DND-41 (cell line): ENCODE data around the gene APBB2.

Experiments used
- ATAC-seq: fragments of 200-7000 bp; cut with Tn5 transposase; 3 replicates; pipeline ENCODE4 v1.9.1; 2021; ENCODE audit warnings: low read depth; ENCODE audit not compliant: insufficient read depth
- DNase-seq: peaks from one replicate; pipeline ENCODE4 v3.0.0-alpha.2; 2020
- H2AFZ ChIP-seq: 2 replicates; pipeline ENCODE4 v1.6.0; 2012; ENCODE audit warnings: low read depth, low read length
- H3K27ac ChIP-seq: 2 replicates; pipeline ENCODE4 v1.5.1; 2012; ENCODE audit warnings: low read length, inconsistent platforms
- H3K27me3 ChIP-seq: fragments of 200-600 bp; sonication (generic); 2 replicates; pipeline ENCODE4 v1.6.0; 2012; ENCODE audit warnings: low read length, mild to moderate bottlenecking, inconsistent platforms; ENCODE audit not compliant: insufficient read depth, poor library complexity
- H3K36me3 ChIP-seq: 2 replicates; pipeline ENCODE4 v1.5.1; 2012; ENCODE audit warnings: low read length, inconsistent platforms; ENCODE audit not compliant: insufficient read depth
- H3K4me1 ChIP-seq: 2 replicates; pipeline ENCODE4 v1.5.1; 2012; ENCODE audit warnings: mild to moderate bottlenecking, low read length; ENCODE audit not compliant: insufficient read depth
- H3K4me2 ChIP-seq: 2 replicates; pipeline ENCODE4 v1.6.0; 2012; ENCODE audit warnings: mild to moderate bottlenecking, moderate library complexity, low read length, inconsistent platforms; ENCODE audit not compliant: insufficient read depth
- H3K4me3 ChIP-seq, 2 experiments: fragments of 200-600 bp in 1 of 2; shearing (Covaris generic) in 1 of 2; 2 replicates each; pipeline ENCODE4 v1.5.1; 2012 to 2016; ENCODE audit warnings: inconsistent platforms in 2 of 2, low read length in 2 of 2, mild to moderate bottlenecking in 2 of 2, low read depth in 1 of 2, moderate library complexity in 1 of 2
- H3K79me2 ChIP-seq: 2 replicates; pipeline ENCODE4 v1.6.0; 2012; ENCODE audit warnings: low read length, inconsistent platforms; ENCODE audit not compliant: insufficient read depth
- H3K9ac ChIP-seq: 2 replicates; pipeline ENCODE4 v1.6.0; 2012; ENCODE audit warnings: low read depth, mild to moderate bottlenecking, inconsistent platforms, low read length, moderate library complexity
- H3K9me3 ChIP-seq: 2 replicates; pipeline ENCODE4 v1.5.1; 2012; ENCODE audit warnings: low read length, moderate library complexity, mild to moderate bottlenecking, inconsistent platforms; ENCODE audit not compliant: insufficient read depth, severe bottlenecking
- H4K20me1 ChIP-seq: 2 replicates; pipeline ENCODE4 v1.6.0; 2012; ENCODE audit warnings: low read length; ENCODE audit not compliant: insufficient read depth
- EZH2 ChIP-seq: IDR thresholded peaks from 3 replicates; pipeline ENCODE4 v1.6.1; 2012; ENCODE audit warnings: borderline replicate concordance, low read depth, mild to moderate bottlenecking, moderate library complexity, low read length, inconsistent platforms; ENCODE audit not compliant: severe bottlenecking
- TF ChIP-seq, protein P1 (sequence below): IDR thresholded peaks from 2 replicates; pipeline ENCODE4 v1.5.1; 2012; ENCODE audit warnings: borderline replicate concordance, low read length, moderate library complexity, mild to moderate bottlenecking; ENCODE audit not compliant: poor library complexity, severe bottlenecking; ENCODE audit errors: extremely low read depth

Gene APBB2

DNA sequence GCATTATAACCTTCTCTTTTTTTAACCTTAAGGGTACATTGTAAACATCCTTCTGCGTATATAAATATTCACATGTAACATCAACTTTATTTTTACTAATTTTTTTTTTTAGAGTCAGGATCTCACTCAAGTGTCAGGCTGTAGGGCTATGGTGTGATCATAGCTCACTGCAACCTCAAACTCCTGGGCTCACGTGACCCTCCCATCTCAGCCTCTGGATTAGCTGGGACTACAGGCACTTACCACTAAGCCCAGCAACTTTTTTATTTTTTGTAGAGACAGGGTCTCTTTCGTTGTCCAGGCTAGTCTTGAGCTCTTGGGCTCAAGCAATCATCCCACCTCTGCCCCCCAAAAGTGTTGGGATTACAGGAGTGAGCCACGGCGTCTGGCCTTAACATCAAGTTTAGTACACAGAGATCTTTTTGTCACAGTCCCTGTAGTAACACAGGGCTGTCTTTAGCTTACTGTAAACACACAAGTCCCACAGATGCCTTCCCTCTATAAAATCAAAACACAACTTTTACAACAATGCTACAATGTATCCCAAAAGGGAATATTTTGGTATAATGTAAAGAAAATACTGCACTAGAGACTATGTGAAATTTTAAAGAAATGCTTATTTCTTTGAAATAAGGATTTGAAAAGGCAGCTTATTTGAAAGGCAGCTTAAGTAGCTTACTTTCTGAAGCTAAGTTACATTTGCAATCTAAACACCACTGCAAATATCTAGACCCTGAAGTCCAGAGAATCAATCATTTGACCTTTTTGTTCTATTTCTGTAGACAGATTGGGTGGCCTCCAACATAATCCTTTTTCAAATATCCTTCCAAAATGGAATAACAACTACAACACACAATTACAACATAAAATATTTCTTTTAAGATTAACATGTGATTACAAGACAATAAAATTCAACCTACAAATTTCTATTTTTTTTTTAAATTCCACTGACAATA lies 116.0 kb downstream of the APBB2 start:
- H3K36me3 ChIP-seq, result no peaks in the 10 kb centered on the region
- H3K4me1 ChIP-seq, result no peaks in the 10 kb centered on the region
- H3K9me3 ChIP-seq, result no peaks in the 10 kb centered on the region
- no peaks in the 10 kb centered on the region for H3K79me2 ChIP-seq
- no peak for TF ChIP-seq EZH2
- TF ChIP-seq, protein P1, sequence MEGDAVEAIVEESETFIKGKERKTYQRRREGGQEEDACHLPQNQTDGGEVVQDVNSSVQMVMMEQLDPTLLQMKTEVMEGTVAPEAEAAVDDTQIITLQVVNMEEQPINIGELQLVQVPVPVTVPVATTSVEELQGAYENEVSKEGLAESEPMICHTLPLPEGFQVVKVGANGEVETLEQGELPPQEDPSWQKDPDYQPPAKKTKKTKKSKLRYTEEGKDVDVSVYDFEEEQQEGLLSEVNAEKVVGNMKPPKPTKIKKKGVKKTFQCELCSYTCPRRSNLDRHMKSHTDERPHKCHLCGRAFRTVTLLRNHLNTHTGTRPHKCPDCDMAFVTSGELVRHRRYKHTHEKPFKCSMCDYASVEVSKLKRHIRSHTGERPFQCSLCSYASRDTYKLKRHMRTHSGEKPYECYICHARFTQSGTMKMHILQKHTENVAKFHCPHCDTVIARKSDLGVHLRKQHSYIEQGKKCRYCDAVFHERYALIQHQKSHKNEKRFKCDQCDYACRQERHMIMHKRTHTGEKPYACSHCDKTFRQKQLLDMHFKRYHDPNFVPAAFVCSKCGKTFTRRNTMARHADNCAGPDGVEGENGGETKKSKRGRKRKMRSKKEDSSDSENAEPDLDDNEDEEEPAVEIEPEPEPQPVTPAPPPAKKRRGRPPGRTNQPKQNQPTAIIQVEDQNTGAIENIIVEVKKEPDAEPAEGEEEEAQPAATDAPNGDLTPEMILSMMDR, result no peak
- H3K27ac ChIP-seq, result no peak overlapping the region
- H2AFZ ChIP-seq, result no peak overlapping the region
- peaks cover 4% of the 10 kb centered on the region for H3K27me3 ChIP-seq
- no peak overlapping the region for H3K4me2 ChIP-seq
- no peak for DNase-seq
- H4K20me1 ChIP-seq, result no peaks in the 10 kb centered on the region
- no peak for ATAC-seq
- no peak overlapping the region for H3K9ac ChIP-seq
- no peak overlapping the region for H3K4me3 ChIP-seq

DNA sequence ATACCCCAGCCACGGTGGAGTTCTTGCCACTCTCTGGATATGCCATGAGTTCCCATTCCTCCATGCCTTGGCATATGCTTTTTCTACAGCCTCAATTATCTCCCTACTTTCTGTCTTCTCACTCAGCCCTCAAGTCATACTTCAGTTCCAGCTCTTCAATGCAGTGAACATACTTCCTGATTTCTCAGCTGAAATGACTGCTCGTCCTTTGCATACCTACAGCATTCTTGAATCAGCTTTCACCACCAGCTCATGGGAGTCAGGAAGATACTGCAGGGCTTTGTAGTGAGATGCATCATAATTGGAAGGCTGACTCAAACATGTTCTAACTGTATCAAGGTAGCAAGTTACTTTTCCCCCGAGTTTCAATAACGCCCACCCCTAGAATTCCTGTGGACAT lies 118.4 kb downstream of the APBB2 start:
- Histone ChIP-seq H2AFZ (no peak overlapping the region), H3K4me1 (no peaks in the 10 kb centered on the region), H3K27ac (no peak overlapping the region), H3K9ac (no peak overlapping the region), H4K20me1 (no peaks in the 10 kb centered on the region), H3K4me2 (no peak overlapping the region), H3K79me2 (no peaks in the 10 kb centered on the region), H3K9me3 (no peaks in the 10 kb centered on the region), H3K27me3 (peaks cover 7% of the 10 kb centered on the region), H3K4me3 (no peak overlapping the region), H3K36me3 (no peaks in the 10 kb centered on the region)
- TF ChIP-seq, protein P1, result no peak
- no peak for TF ChIP-seq EZH2
- no peak for ATAC-seq
- DNase-seq, result no peak

DNA sequence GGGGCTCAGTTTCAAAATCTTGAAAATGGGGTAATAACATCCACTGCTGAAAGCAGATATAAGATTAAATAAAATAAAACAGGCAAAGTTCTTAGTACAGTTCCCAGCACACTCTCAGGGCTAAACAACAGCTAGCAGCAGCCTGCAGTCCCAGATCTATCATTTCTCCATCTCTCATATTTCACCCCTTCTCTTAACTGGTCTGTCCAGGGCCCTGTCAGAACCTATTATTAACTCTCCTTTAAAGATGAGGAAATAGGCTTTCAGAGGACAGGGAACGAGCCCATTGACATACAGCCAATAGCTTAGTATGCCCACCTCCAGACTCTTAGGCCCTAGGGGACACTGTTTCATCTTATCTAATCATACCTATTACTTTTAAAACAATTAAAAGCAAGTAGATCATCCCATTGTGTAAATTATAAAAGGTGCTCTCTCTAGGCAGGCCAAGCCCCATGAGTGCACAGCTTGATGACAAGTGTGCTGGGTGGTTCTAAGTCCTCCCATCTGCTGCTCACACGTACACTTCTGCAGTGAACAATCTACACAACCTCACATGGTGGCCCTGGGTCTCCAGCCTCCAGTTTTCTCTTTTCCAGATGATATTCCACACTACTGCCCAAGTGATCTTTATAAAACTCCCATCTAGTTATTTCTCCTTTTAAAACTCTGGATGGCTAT lies 119.0 kb downstream of the APBB2 start:
- ATAC-seq, result no peak
- Histone ChIP-seq H2AFZ (no peak overlapping the region), H3K4me1 (no peaks in the 10 kb centered on the region), H3K9me3 (no peaks in the 10 kb centered on the region), H3K4me2 (no peak overlapping the region), H3K9ac (no peak overlapping the region), H3K27me3 (peaks cover 7% of the 10 kb centered on the region), H3K27ac (no peak overlapping the region), H3K79me2 (no peaks in the 10 kb centered on the region), H4K20me1 (no peaks in the 10 kb centered on the region), H3K4me3 (no peak overlapping the region), H3K36me3 (no peaks in the 10 kb centered on the region)
- TF ChIP-seq, protein P1, result no peak
- no peak for TF ChIP-seq EZH2
- DNase-seq, result no peak
